Retinal pigment epithelial cell (primary cell): Measurements from ENCODE around the gene SKI.

Source experiments
- DNase-seq: peaks from one replicate; pipeline ENCODE4 v3.0.0-alpha.2; 2010; ENCODE audit warnings: low read depth
- H3K4me3 ChIP-seq: 2 replicates; pipeline ENCODE4 v1.5.1; 2011; ENCODE audit warnings: mild to moderate bottlenecking, low read length, control low read depth, moderate library complexity
- TF ChIP-seq, protein P1 (sequence below): conservative IDR thresholded peaks from 2 replicates; pipeline ENCODE4 v1.5.1; 2011; ENCODE audit warnings: low read depth, low read length, control low read depth, inconsistent platforms

The SKI gene

DNA sequence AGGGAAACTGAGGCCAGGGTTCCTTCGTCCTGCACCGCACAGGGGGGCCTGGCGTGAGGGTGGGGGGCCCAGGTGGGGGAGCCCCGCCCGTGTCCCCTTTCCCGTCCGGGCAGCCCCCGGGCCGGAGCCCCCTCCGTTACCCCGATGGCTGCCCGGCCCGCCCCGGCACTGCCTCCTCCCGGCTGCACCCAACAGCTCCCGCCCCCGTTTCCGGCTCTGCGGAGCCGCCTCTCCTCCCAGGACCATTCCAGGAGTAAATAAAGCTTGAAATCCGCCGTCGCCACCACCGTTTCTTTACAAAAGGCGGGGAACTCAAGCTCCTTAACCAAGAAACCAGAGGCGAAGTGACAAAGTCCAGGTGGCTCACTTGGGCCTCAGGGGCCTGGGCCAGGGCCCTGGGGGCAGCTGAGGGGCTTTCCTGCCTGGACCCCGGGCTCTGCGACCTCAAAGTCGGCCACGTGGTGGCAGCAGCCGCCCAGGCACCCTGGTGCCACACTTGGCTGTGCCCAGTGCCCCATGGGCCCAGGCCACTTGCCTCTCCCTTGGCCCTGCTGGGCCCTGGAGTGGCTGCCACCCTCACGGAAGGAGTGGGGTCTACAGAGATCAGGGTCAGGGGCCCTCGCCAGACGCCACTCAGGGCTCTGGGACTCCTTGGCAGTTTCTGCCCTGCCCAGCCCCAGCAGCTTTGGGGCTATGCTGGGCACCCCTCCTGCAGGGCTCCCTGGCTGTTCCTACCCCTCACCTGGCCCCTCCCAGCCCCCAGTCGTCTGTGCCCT lies 33.0 kb upstream of the SKI start:
- DNase-seq = no peak
- TF ChIP-seq, protein P1, sequence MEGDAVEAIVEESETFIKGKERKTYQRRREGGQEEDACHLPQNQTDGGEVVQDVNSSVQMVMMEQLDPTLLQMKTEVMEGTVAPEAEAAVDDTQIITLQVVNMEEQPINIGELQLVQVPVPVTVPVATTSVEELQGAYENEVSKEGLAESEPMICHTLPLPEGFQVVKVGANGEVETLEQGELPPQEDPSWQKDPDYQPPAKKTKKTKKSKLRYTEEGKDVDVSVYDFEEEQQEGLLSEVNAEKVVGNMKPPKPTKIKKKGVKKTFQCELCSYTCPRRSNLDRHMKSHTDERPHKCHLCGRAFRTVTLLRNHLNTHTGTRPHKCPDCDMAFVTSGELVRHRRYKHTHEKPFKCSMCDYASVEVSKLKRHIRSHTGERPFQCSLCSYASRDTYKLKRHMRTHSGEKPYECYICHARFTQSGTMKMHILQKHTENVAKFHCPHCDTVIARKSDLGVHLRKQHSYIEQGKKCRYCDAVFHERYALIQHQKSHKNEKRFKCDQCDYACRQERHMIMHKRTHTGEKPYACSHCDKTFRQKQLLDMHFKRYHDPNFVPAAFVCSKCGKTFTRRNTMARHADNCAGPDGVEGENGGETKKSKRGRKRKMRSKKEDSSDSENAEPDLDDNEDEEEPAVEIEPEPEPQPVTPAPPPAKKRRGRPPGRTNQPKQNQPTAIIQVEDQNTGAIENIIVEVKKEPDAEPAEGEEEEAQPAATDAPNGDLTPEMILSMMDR = peak; percentile 87
- peak overlapping the region; percentile 54 for H3K4me3 ChIP-seq

DNA sequence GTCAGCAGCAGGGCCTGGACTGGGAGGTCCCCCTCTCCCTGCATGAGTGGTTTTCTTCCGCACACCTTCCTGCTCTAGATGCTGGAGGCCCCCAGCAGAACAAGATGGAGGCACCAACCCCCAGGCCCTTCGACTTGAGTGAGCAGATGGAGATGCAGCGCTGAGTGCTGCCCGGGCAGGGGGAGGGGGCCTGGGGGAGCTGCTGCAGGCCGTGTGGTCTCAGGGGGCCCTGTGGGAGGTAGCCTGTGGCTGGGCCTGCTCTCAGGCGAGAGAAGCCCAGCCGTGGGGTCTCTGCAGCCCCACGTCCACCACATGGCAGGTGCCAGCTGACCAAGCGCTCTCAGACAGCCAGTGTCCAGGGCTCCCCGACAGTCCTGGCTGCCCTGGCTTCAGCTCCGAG lies 32.3 kb upstream of the SKI start:
- TF ChIP-seq, protein P1 = no peak
- no peak overlapping the region for H3K4me3 ChIP-seq
- DNase-seq = no peak

DNA sequence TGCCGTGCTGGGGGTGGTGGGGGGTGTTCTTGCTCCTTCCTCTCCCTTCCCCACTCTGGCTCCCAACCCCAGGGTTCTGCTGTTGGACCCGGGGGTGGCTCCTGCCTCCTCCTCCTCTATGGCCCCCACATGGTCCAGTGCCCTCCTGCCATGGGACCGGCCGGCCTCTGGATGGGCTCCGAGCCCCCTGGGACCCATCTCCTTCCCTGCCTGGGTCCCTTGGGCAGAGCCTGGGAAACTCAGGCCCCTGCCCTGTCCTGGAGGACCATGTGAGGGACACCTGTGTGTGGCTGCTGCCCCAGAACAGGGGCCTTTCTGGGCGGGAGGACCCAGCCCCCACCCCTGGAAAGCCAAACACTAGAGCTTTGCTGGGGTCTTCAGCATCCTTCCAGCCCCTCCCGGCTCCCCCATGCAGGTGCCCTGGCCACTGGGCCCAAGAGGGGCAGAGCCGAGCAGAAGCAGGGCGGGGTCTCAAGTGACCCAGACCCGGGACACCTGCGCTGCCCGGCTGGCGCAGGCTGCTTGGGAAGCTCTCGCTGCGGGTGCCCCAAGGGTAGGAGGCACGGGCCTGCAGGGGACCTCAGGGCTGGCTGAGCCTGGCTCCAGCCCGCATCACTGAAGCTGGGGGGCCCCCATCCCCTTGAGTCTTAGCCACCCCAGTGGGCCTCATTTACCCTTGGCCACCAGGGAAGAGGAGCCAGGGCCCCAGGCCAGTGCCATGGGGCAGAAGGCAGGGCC lies 31.0 kb upstream of the SKI start:
- TF ChIP-seq, protein P1 = no peak
- no peak for DNase-seq
- no peak overlapping the region for H3K4me3 ChIP-seq

DNA sequence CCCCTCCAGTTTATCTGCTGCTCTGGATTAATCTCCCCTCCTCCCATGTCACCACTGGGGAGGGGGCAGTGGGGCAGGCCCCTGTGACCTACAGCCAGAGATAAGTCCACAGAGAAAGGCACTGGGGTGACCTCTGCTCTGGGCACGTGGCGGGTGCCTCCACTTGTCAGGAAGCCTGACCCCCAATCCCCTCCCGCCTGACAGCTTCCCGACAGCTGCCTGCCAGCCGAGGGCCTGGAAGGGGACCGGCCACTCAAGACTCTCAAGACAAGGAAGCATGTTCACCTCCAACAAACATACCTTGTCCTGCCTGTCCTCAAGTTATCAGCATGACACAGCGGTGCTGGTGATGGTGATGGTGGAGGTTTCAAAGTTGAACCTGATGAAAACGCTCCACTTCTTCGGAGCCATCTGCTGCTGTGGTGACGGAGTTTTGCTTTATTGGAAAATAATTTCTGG lies 30.4 kb upstream of the SKI start:
- DNase-seq = no peak
- no peak overlapping the region for H3K4me3 ChIP-seq
- TF ChIP-seq, protein P1 = no peak

DNA sequence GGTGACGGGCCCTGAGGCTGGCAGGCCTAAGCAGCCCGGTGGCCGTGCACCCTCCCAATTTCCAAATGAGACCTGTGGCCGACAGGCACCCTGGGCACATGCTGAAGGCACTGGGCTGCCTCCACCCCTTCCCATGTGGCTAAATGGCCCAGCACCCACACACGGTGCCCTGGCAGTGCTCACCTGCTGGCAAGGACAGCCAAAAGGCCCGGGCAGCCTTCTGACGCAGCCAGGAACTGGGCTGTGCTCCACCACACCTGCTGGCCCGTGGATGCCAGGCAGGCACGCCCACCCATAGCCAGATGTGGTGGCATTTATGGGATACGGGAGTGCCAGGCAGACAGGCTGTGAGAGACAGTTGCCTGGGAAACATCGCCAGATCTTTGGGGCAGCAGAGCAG lies 29.5 kb upstream of the SKI start:
- TF ChIP-seq, protein P1 = no peak
- no peak overlapping the region for H3K4me3 ChIP-seq
- DNase-seq = no peak

DNA sequence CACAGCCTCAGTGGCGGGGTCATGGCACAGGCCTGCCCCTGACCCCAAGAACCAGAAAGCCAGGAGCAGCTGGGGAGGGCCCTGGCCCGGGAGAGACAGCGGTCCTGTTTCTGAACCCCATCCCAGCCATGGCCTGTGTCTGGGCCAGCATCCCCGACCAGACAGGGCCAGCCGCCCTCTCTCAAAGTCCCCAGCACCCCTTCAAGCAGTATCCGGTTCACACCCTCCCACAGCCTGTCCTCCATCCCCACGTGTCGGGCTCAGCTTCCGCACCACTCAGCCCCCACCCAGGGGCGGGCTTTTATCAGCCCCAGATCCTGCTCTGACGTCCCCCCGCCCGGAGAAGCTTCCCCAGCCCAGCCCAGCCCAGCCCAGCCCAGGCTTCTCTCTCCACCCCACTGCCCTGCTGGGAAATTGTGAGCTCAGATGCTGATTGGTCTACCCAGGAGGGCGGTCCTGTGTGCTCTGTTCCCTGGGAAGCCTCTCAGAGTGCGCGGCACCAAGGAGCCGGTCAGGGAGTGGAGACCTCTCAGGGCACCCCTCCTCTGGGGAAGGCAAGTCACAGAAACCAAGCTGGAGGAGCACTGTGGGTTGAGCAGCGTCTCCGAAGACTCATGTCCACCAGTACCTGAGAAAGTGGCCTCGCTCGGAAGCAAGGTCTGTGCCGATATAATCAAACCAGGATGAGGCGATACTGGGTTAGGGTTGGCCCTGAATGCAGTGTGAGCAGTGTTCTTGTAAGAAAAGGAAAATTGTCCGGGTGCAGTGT lies 28.9 kb upstream of the SKI start:
- H3K4me3 ChIP-seq = peak overlapping the region; percentile 50
- DNase-seq = no peak
- TF ChIP-seq, protein P1 = peak; percentile 19
